ENCODE results near the gene KIAA1549.
"Not testable (repeated sequence)": the region's sequence is repeated elsewhere in the genome, so short reads cannot be mapped to it uniquely, and the experiment has no call there.

The KIAA1549 gene

GRCh38 chr7:138941545-138941944, 39.6 kb downstream of the KIAA1549 start:
- no peak for DNase-seq

- not testable (repeated sequence) for DNase-seq
These were observed 40.6 kb downstream of the KIAA1549 start for GRCh38 chr7:138940602-138941001.

- DNase-seq, result no peak
These were observed 43.7 kb downstream of the KIAA1549 start for GRCh38 chr7:138937484-138937883.

- no peak for DNase-seq
These were observed 45.7 kb downstream of the KIAA1549 start for GRCh38 chr7:138935465-138936011.

- no peak for DNase-seq
These were observed 46.3 kb downstream of the KIAA1549 start for GRCh38 chr7:138934861-138935260.

GRCh38 chr7:138934367-138934766, 46.8 kb downstream of the KIAA1549 start:
- DNase-seq, result no peak

GRCh38 chr7:138932870-138933269, 48.3 kb downstream of the KIAA1549 start:
- no peak for DNase-seq

- no peak for DNase-seq
These were observed 48.8 kb downstream of the KIAA1549 start for GRCh38 chr7:138932427-138932826.

GRCh38 chr7:138929969-138930368, 51.2 kb downstream of the KIAA1549 start:
- DNase-seq, result no peak

- DNase-seq, result no peak
These were observed 55.0 kb downstream of the KIAA1549 start for GRCh38 chr7:138926241-138926612.

GRCh38 chr7:138924501-138925225, 56.5 kb downstream of the KIAA1549 start:
- DNase-seq, result no peak

- DNase-seq, result no peak
These were observed 59.9 kb downstream of the KIAA1549 start for GRCh38 chr7:138921277-138921676.

- no peak for DNase-seq
These were observed 61.3 kb downstream of the KIAA1549 start for GRCh38 chr7:138919911-138920310.

GRCh38 chr7:138919216-138919615, 62.0 kb downstream of the KIAA1549 start:
- no peak for DNase-seq

GRCh38 chr7:138918756-138919155, 62.4 kb downstream of the KIAA1549 start:
- DNase-seq, result no peak

- no peak for DNase-seq
These were observed 63.0 kb downstream of the KIAA1549 start for GRCh38 chr7:138918176-138918575.

- no peak for DNase-seq
These were observed 63.4 kb downstream of the KIAA1549 start for GRCh38 chr7:138917771-138918170.

- no peak for DNase-seq
These were observed 64.5 kb downstream of the KIAA1549 start for GRCh38 chr7:138916731-138917130.

GRCh38 chr7:138916275-138916674, 64.9 kb downstream of the KIAA1549 start:
- no peak for DNase-seq

- DNase-seq, result no peak
These were observed 67.4 kb downstream of the KIAA1549 start for GRCh38 chr7:138913783-138914182.

GRCh38 chr7:138911007-138911406, 70.2 kb downstream of the KIAA1549 start:
- DNase-seq, result no peak

- no peak for DNase-seq
These were observed 73.3 kb downstream of the KIAA1549 start for GRCh38 chr7:138907850-138908249.

- no peak for DNase-seq
These were observed 73.9 kb downstream of the KIAA1549 start for GRCh38 chr7:138907201-138907847.

- no peak for DNase-seq
These were observed 77.2 kb downstream of the KIAA1549 start for GRCh38 chr7:138903859-138904435.

All from AML-193 (cell line).